ENCODE data around the gene JADE3. TPM values are rescaled to one million over a fixed set of nuclear protein-coding genes. Genes with fewer than 3 reads are reported as not detected.

The JADE3 gene
- polyA plus RNA-seq, 6 donors from 2014 or later: 0.71 to 3.9 (median 3.4) TPM; not detected in 1

DNA sequence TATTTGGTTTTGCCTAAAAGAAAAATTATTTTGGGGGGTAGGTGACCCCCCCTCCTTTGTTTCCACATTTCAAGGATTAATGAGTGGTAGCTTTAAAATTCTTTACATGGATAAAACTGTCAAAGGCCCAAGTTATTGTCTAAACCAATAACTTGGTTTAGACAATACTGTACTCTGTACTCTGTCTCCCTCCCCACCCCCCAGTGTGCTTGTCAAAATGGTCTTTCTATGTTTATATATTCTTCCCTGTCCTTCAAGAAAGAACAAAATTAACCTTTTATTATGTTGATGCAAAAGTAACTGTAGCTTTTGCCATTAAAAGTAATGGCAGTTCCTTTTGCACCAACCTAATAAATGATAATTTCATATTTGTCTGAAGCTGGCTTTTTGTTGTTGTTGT, 156.5 kb downstream of the JADE3 start:
- no peak for DNase-seq
- no peaks in the 10 kb centered on the region for H3K9me3 Mint-ChIP-seq
- no peaks in the 10 kb centered on the region for H3K27me3 Mint-ChIP-seq
- H3K4me3 Mint-ChIP-seq: no peak overlapping the region
- no peak for ATAC-seq (ENCODE audit: low read depth in 2 of 2)
- H3K27ac Mint-ChIP-seq: peak overlapping the region in 1 of 6 donors; percentile 39
- no peaks in the 10 kb centered on the region for H3K4me1 Mint-ChIP-seq
- no peaks in the 10 kb centered on the region for H3K36me3 Mint-ChIP-seq

DNA sequence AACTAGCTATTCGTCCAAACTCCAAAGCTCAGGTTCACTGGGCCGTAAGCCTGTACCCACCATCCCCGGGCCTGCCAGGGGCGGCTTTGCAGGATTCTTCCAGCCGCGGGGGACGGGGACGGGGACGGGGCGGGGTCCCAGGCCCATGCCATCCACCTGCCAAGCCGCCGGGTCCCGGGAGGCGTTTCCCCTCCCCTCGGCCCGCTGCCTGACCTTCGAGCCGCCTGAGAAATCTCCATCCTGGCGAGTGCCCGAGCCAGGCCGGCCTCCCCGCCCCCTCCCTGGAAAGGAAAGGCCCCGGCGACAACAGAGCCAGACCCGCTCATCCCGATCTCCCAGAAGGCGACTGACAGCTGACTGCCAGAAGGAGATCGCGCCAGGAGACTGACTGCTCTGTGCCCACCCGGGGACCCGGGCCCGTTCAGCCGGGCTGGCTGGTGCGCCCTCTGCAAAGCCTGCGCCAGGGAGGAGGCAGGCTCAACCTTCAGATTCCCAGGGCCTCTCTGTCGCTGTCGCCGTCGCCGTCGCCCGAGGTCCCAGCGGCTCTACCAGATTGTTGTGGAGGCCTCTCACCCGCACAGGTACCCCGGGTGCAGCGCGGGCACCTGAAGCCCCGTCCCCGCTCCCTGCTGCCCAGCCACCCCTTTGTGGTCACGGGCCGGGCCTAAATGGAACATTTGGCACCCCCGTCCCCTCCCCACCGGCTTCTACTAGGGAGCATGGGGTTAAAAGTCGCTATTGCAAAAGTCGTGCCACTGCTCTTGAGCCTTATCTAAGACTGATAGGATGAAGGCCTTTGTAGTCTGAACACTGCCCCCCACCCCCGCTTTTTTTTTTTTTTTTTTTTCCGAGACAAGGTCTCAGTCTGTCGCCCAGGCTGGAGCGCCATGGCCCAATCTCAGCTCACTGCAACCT, 166.2 kb downstream of the JADE3 start, which contains the start of gene RGN:
Gene RGN, plus strand, starts transcription at position 315 of the 915 bp plus-strand sequence. CDS start 2,702 bp downstream, outside the sequence.
- no peaks in the 10 kb centered on the region for H3K4me1 Mint-ChIP-seq
- DNase-seq: no peak
- no peak for ATAC-seq (ENCODE audit: low read depth in 2 of 2)
- no peak within 1 kb of the TSS for H3K27ac Mint-ChIP-seq
- no peak within 1 kb of the TSS for H3K4me3 Mint-ChIP-seq
- H3K27me3 Mint-ChIP-seq: no peaks in the 10 kb centered on the region
- no peaks in the 10 kb centered on the region for H3K36me3 Mint-ChIP-seq
- H3K9me3 Mint-ChIP-seq: no peaks in the 10 kb centered on the region

DNA sequence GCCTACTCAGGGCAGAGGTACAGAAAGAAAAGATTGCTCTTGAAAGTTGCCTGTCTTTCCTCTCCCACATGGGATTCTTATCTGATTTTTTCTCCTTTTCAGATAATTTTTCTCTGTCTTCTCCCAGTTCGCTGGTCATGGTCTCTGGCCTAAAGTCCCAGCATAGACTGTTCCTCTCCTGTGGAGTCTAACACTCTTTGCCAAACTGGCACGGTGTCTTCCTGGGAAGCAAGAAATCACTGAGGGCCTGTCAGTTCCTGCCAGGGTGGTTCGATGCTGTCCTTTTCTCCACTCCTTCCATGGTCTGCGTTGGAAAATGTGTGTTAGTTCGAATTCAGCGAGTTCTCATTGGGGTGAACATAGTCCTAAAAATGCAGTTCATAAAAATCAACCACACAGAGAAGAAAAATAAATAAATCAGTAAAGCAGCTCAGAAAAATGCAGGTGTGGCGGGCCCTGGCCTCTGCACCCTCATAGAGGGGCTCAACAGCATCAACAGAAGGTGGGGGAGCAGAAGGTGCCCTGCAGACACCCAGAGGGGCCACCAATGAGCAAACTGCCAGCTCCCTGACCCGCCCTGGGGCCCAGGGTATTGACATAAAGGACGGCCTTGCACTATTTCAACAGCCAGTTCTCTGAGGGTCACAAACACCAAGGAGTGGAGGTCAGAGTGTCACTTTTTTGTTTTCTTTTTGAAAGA, 168.1 kb downstream of the JADE3 start:
- H3K9me3 Mint-ChIP-seq: no peaks in the 10 kb centered on the region
- DNase-seq (no peak), ATAC-seq (ENCODE audit: low read depth in 2 of 2) (no peak)
- H3K4me3 Mint-ChIP-seq: no peak overlapping the region
- H3K36me3 Mint-ChIP-seq: no peaks in the 10 kb centered on the region
- no peaks in the 10 kb centered on the region for H3K4me1 Mint-ChIP-seq
- H3K27me3 Mint-ChIP-seq: no peaks in the 10 kb centered on the region
- H3K27ac Mint-ChIP-seq: peak overlapping the region in 1 of 6 donors; percentile 4

GRCh38 chrX:47080915-47081236, 168.7 kb downstream of the JADE3 start:
- no peak for DNase-seq
- H3K4me3 Mint-ChIP-seq: no peak overlapping the region
- no peak for ATAC-seq (ENCODE audit: low read depth in 2 of 2)
- H3K9me3 Mint-ChIP-seq: no peaks in the 10 kb centered on the region
- no peak overlapping the region for H3K27ac Mint-ChIP-seq
- H3K27me3 Mint-ChIP-seq: no peaks in the 10 kb centered on the region
- H3K36me3 Mint-ChIP-seq: no peaks in the 10 kb centered on the region
- H3K4me1 Mint-ChIP-seq: no peaks in the 10 kb centered on the region

GRCh38 chrX:47091149-47091775, 179.0 kb downstream of the JADE3 start:
- H3K27ac Mint-ChIP-seq: no peak overlapping the region
- no peak overlapping the region for H3K4me3 Mint-ChIP-seq
- DNase-seq (no peak), ATAC-seq (ENCODE audit: low read depth in 2 of 2) (no peak)
- no peaks in the 10 kb centered on the region for H3K9me3 Mint-ChIP-seq
- H3K27me3 Mint-ChIP-seq: no peaks in the 10 kb centered on the region
- H3K4me1 Mint-ChIP-seq: no peaks in the 10 kb centered on the region
- H3K36me3 Mint-ChIP-seq: no peaks in the 10 kb centered on the region

GRCh38 chrX:47093248-47093647, 181.0 kb downstream of the JADE3 start:
- Mint-ChIP-seq H3K4me1 (no peaks in the 10 kb centered on the region), H3K4me3 (no peak overlapping the region), H3K27me3 (no peaks in the 10 kb centered on the region), H3K27ac (no peak overlapping the region), H3K9me3 (no peaks in the 10 kb centered on the region), H3K36me3 (no peaks in the 10 kb centered on the region)
- ATAC-seq (ENCODE audit: low read depth in 2 of 2): no peak
- no peak for DNase-seq

GRCh38 chrX:47093860-47094259, 181.6 kb downstream of the JADE3 start:
- no peak for DNase-seq
- Mint-ChIP-seq H3K27me3 (no peaks in the 10 kb centered on the region), H3K9me3 (no peaks in the 10 kb centered on the region), H3K36me3 (no peaks in the 10 kb centered on the region), H3K4me3 (peak overlapping the region in 1 of 8 donors; percentile 69), H3K4me1 (no peaks in the 10 kb centered on the region), H3K27ac (no peak overlapping the region)
- no peak for ATAC-seq (ENCODE audit: low read depth in 2 of 2)

- no peak for ATAC-seq (ENCODE audit: low read depth in 2 of 2)
- no peak for DNase-seq
- H3K4me1 Mint-ChIP-seq: no peaks in the 10 kb centered on the region
- H3K27me3 Mint-ChIP-seq: no peaks in the 10 kb centered on the region
- no peak overlapping the region for H3K4me3 Mint-ChIP-seq
- no peak overlapping the region for H3K27ac Mint-ChIP-seq
- no peaks in the 10 kb centered on the region for H3K36me3 Mint-ChIP-seq
- H3K9me3 Mint-ChIP-seq: no peaks in the 10 kb centered on the region
Observed at GRCh38 chrX:47097018-47097417, 184.8 kb downstream of the JADE3 start.

- no peaks in the 10 kb centered on the region for H3K4me1 Mint-ChIP-seq
- H3K27ac Mint-ChIP-seq: no peak overlapping the region
- ATAC-seq (ENCODE audit: low read depth in 2 of 2): no peak
- H3K9me3 Mint-ChIP-seq: no peaks in the 10 kb centered on the region
- DNase-seq: no peak
- H3K27me3 Mint-ChIP-seq: no peaks in the 10 kb centered on the region
- H3K36me3 Mint-ChIP-seq: no peaks in the 10 kb centered on the region
- H3K4me3 Mint-ChIP-seq: no peak overlapping the region
Observed at GRCh38 chrX:47098338-47099094, 186.3 kb downstream of the JADE3 start.

GRCh38 chrX:47101206-47101605, 189.0 kb downstream of the JADE3 start:
- Mint-ChIP-seq H3K27me3 (no peaks in the 10 kb centered on the region), H3K27ac (peak overlapping the region in 1 of 6 donors; percentile 37), H3K36me3 (no peaks in the 10 kb centered on the region), H3K4me3 (no peak overlapping the region), H3K4me1 (no peaks in the 10 kb centered on the region), H3K9me3 (peaks cover 0 to 1% (median 0%) of the 10 kb centered on the region in 7 donors)
- DNase-seq (no peak), ATAC-seq (ENCODE audit: low read depth in 2 of 2) (no peak)

Other genes with a start within 250 kb of the JADE3 start
- gene SLC9A7, start 153.3 kb upstream of the JADE3 start, polyA plus RNA-seq (ENCODE audit: low read depth in 6 of 6): 10 to 100 TPM; 13.5 to 60.6 (median 42.5) TPM
- 10 to 100 TPM; 12.0 to 18.9 (median 16.9) TPM for gene RP2, start 75.4 kb upstream of the JADE3 start, polyA plus RNA-seq (ENCODE audit: low read depth in 6 of 6)
- not detected for gene RGN, start 166.0 kb downstream of the JADE3 start, polyA plus RNA-seq (ENCODE audit: low read depth in 6 of 6)
- 100 to 1,000 TPM; 135 to 163 (median 144) TPM for gene NDUFB11, start 232.3 kb downstream of the JADE3 start, polyA plus RNA-seq (ENCODE audit: low read depth in 6 of 6)
- gene RBM10, start 232.8 kb downstream of the JADE3 start, polyA plus RNA-seq (ENCODE audit: low read depth in 6 of 6): 10 to 100 TPM; 11.4 to 33.9 (median 22.1) TPM

Data from naive B cell (primary cell).